HG02571 (cell line): ENCODE data around the gene PKM.
"Not testable (repeated sequence)": the region's sequence is repeated elsewhere in the genome, so short reads cannot be mapped to it uniquely, and the experiment has no call there.

Source experiments
- ATAC-seq: cut with Tn5 transposase; IDR thresholded peaks from one replicate; pipeline ENCODE4 v1.9.1; 2021; ENCODE audit warnings: mild to moderate bottlenecking, moderate library complexity; ENCODE audit not compliant: unreplicated experiment

PKM gene

GRCh38 chr15:72179950-72180581, 50.9 kb downstream of the PKM start:
- ATAC-seq = no peak

GRCh38 chr15:72178976-72179585, 51.9 kb downstream of the PKM start:
- ATAC-seq = no peak

GRCh38 chr15:72176743-72177142, 54.2 kb downstream of the PKM start:
- ATAC-seq = no peak

GRCh38 chr15:72176159-72176558, 54.8 kb downstream of the PKM start:
- no peak for ATAC-seq

GRCh38 chr15:72175186-72176044, 55.6 kb downstream of the PKM start:
- no peak for ATAC-seq

GRCh38 chr15:72174551-72175165, 56.3 kb downstream of the PKM start:
- no peak for ATAC-seq

- no peak for ATAC-seq
Measured at GRCh38 chr15:72173864-72174550, 57.0 kb downstream of the PKM start.

- no peak for ATAC-seq
Measured at GRCh38 chr15:72173401-72173800, 57.6 kb downstream of the PKM start.

- no peak for ATAC-seq
Measured at GRCh38 chr15:72172796-72173195, 58.2 kb downstream of the PKM start.

GRCh38 chr15:72171978-72172377, 59.0 kb downstream of the PKM start:
- ATAC-seq = not testable (repeated sequence)

- ATAC-seq = no peak
Measured at GRCh38 chr15:72170691-72171090, 60.3 kb downstream of the PKM start.

GRCh38 chr15:72169921-72170611, 60.9 kb downstream of the PKM start:
- no peak for ATAC-seq

GRCh38 chr15:72169236-72169920, 61.6 kb downstream of the PKM start:
- ATAC-seq = no peak

- ATAC-seq = no peak
Measured at GRCh38 chr15:72168808-72169190, 62.2 kb downstream of the PKM start.

GRCh38 chr15:72168131-72168807, 62.7 kb downstream of the PKM start:
- no peak for ATAC-seq

GRCh38 chr15:72167445-72167844, 63.5 kb downstream of the PKM start:
- no peak for ATAC-seq

GRCh38 chr15:72166716-72167417, 64.1 kb downstream of the PKM start:
- no peak for ATAC-seq

GRCh38 chr15:72163719-72164118, 67.3 kb downstream of the PKM start:
- no peak for ATAC-seq

- no peak for ATAC-seq
Measured at GRCh38 chr15:72162569-72162968, 68.4 kb downstream of the PKM start.
